Fibroblast of skin of back (primary cell): ENCODE measurements around the gene PTPRN2.
A peak's percentile ranks its signal among the peaks of the same experiment; 100 is the strongest.

Experiments
- DNase-seq: peaks from one replicate; pipeline ENCODE4 v3.0.0-alpha.2; 2013

The PTPRN2 gene

DNA sequence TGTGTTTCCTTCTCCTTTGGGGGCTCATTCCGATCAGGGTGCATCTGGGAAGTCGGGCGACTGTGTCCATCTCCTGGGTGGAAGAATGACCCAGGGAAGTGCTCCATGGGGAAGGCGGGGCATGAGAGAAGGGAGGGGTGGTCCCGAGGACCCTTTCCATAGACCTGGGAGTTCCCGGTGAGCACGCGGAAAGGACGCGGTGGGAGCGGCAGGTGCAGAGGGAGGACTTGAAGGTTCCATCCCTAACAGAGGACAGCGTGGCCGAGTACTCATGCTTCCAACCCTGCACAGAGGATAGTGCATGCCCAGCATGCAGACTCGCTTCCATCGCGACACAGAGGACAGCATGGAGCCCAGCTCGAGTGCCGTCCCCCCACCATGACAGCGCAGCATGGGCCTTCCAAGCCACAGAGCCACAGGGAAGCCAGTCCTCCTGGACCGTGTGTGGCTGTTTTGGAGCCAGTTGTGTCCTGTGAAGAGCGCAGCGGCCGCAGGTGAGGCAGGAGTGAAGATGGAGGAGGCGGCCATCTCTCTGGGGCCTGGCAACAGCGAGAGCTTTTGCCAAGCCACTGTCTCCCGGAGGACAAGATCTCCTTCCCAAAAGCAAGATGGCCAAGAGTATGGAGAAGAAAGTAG lies 969.4 kb downstream of the PTPRN2 start:
- no peak for DNase-seq

DNA sequence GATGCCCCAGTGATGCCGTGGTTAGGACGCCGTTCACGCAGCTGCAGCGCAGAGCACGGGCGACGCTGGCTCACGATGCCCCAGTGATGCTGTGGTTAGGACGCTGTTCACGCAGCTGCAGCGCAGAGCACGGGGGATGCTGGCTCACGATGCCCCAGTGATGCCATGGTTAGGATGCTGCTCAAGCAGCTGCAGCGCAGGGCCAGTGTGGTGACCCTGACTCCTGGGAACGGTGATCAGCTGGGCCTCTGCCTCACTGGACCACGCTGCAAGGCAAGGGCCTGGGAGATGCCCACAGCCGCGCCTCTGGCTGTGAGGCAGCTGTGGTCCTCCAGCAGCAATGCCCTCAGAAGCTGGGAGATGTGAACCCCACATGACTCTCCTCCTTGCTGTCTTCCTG lies 970.2 kb downstream of the PTPRN2 start:
- DNase-seq: no peak

DNA sequence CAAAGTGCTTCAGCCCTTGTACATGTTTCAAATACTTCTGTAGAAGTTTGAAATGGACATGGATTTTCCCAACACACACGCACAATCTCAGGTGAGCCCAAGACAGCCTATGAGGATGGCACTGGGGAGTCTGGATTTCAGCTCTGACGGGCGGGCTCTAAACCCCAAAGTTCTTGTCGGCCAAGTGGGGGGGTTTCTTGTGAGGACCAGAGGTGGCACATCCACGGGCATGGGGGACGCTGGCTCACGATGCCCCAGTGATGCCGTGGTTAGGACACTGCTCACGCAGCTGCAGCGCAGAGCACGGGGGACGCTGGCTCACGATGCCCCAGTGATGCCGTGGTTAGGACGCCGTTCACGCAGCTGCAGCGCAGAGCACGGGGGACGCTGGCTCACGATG lies 970.7 kb downstream of the PTPRN2 start:
- no peak for DNase-seq

DNA sequence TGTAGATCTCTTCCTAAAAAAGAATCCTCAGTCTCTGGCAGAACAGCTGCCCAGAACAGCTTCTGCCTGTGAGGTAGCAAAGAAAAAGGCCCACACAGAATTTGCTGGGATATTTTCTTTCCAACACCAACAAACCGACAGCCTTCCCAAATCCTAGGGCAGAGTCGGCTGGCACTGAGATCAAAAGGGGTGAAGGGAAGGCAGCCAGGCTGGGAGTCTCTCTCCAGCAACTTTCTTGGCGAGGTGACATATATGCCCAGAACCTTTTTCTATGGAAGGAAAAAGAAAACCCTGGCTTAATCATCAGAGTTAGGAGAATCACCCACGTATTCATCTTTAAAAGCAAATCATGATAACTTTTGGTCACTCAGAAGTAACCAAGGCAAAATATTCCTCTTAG lies 971.2 kb downstream of the PTPRN2 start:
- DNase-seq: no peak

DNA sequence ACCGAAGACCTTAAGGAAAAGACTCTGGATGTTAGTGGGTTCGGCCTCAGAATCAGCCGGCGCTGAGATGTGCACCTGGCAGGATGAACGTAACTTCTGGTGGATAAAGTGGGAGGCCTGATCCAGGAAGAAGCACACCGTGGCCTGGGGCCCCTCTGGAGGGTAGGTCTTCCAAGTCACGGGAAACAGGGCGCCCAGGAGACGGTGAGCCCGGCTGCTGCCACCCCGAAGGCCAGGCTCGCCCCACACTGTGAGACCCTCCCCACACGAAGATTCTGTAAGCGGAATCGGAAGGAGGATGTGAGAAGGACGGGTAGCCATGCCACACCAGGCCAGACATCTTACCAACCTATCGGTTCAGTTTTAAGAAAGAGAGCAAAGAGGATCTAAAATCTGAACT lies 971.8 kb downstream of the PTPRN2 start:
- no peak for DNase-seq

- DNase-seq: no peak
These were observed 972.4 kb downstream of the PTPRN2 start for GRCh38 chr7:157615101-157615817.

GRCh38 chr7:157614457-157615020 lies 973.1 kb downstream of the PTPRN2 start:
- no peak for DNase-seq

- peak; percentile 17 for DNase-seq
These were observed 973.9 kb downstream of the PTPRN2 start for GRCh38 chr7:157613575-157614322.

DNA sequence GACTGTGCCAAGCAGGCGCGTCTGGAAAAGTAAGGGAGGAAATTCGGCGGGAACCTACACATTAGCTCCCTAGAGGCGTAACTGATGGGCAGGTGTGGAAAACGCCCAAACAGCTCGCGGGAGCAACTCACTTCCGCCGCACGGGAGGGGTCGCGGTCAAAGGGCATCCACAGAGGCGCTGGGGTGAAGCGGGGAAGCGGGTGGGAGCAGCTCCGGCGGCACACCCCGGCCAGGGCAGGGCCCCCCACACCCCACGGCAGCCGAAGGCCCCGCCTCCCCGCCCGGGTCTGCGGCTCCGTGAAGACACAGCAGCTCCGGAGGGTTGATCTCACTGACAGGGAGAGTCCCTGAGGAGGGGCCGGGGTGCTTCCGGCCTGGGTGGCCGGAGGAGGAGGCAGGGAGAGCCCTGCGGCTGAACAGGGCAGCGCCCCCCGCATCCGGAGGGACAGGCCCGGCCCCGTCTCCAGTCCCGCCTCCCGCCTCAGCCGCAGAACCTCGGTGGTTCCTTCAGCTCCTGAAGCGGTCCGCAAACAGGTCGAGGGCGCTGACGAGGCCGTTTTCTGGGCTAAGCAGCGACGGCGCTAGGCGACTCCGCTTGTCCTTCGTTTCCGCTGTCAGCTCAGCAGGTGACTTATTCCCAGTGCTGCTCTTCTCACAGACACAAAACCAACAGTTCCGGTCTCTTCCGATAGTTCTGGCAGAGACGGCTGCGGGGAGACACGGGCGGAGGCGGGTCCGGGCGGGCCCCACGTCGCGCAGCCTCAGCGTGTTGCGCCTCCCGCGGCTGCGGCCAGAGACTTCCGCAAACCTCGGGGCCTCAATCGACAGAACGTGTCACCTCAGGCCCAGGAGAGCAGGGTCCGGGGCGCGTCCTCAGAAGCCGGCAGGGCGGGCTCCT lies 974.7 kb downstream of the PTPRN2 start:
- DNase-seq: peak; percentile 25

GRCh38 chr7:157612009-157612663 lies 975.5 kb downstream of the PTPRN2 start:
- DNase-seq: no peak

DNA sequence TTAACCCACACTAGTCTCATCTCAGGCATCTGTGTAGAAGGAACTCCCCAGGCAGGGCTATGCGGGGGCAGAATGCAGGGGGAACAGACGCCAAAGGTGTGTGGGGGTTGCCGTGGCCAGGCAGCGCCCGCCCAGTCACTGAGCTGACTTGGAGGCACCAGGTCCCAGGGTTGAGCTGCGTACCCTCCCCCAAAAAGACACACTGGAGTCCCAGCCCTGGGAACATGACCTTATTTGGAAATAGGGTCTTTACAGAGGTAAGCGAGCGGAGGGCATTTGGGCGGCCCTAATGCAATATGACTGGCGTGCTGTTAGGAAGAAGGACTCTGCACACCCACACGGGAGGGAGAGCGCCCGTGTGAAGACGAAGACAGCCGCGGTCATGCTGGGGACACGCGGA lies 976.3 kb downstream of the PTPRN2 start:
- no peak for DNase-seq

DNA sequence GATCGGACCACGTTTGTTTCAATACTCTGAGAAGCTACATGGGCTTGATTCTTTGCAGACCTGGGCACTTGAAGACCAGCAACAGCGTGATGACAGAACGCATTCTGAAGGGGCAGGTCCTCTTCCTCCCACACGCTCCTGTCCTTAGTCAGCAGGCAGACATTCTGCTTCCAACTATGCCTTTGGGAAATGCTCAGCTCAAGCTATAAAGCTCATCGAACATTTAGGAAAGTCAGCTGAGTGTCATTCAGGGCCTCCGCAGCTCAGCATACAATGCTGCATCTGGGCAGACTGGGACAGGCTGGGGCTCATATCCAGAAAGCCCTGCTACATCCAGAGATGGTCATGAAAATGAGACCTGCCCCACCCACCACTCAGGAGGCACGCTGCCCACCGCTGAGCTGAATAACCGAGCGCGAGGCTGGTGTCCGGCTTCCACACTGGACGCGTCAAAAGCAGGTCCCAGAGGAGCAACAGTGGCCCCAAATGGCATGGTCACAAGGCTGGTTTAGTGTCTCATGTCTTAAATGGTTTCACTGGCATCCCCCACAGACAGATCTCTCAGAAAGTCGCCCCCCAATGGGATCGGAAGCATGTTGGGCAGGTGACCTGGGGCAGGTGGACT lies 976.8 kb downstream of the PTPRN2 start:
- DNase-seq: no peak

- DNase-seq: no peak
These were observed 977.5 kb downstream of the PTPRN2 start for GRCh38 chr7:157609932-157610640.

- no peak for DNase-seq
These were observed 978.1 kb downstream of the PTPRN2 start for GRCh38 chr7:157609516-157609915.

DNA sequence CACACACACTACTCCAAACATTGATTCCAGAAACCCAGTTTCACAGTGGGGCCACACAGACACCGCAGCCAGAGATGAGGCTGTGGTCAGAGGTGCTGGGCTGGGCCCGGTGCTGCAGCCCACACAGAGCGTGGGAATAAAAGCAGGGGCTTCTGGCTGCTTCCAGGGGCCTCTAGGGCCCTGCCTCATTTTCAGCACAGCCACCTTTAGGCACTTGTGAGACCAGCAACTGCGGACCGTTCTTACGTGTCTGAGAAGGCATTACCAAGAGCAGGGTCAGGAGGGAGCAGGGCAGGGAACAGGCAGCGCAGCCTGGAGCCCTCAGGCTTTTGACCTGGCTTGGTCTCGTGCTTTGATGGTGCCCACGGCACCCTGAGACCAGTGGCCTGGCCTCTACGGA lies 980.4 kb downstream of the PTPRN2 start:
- DNase-seq: no peak

- DNase-seq: no peak
These were observed 981.5 kb downstream of the PTPRN2 start for GRCh38 chr7:157606140-157606539.

DNA sequence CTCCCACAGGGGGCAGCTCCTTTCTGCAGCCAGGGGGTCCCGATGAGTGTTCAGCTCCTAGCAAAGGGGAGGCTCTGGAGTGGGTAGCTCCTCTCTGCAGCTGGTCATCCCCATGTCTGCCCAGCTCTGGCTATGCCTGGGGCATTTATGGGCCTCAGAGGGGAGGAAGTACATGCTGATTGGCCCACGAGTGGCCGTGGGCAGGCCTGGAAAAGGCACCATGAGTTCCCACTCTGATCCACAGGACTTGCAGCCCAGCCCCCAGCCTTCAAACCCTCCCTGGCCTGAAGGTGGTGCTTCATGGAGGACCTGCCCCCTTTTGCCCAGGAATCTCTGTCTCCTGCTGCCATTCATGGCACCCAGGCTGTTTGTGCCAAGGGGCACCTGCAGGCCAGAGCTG lies 982.0 kb downstream of the PTPRN2 start:
- DNase-seq: no peak

DNA sequence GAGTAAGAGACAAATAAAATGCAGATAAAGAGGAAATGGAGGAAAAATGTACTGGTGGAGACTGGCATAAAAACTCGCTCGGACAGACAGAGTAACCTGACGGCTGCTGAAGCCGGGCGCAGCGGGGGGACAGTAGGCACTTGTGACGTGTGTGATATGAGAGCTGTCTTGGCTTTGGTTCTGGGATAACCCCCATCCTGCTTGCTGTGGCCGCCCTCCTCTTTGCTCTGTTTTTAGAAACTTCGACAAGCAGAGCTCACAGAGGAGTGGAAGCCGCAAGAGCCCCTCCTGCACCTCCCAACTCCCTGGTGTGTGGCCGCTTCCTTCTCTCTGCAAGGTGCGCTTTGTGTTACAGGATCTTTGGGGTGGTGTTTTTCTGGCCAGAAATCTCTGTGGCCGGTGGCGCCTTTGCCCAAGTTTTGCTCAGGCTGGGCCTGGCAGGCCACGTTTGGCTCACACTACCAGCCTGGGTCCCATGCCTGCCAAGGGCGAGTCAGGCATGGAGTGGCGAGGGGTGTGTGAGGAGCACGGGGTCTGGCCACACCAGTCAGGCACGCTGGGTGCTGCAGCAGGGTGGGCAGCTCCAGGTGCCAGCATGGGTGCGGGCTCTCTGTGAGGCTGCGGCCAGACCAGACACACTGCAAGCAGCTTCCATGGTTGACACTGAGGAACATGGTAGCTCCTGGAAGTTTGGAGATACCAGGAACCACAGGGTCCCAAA lies 982.8 kb downstream of the PTPRN2 start:
- DNase-seq: no peak

GRCh38 chr7:157603716-157604115 lies 983.9 kb downstream of the PTPRN2 start:
- no peak for DNase-seq

DNA sequence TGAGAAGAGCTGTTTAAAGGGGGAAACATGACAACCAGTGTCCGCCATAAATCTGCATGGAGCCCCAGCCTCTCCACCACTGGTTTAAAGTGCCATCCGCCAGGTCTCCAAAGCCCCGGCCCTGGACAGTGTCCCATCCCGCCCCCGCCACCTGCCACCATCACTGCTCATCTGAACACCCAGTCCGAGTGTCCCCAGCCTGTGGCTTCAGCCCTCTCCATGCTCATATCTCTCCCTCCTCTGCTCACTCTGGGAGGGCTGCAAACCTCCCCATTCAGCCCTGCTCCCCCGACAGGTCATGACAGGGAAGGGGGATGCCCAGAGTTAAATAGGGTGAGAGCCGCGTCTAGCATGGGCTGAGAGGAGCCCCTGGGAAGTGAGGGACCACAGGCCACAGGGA lies 984.6 kb downstream of the PTPRN2 start:
- no peak for DNase-seq
